ENCODE measurements around the gene CHST8. TPM values are rescaled to one million over a fixed set of nuclear protein-coding genes. Genes with fewer than 3 reads are reported as not detected.

The CHST8 gene
- total and polyA plus RNA-seq, 2 of the 13 experiments (the other 11 are each of a cell fraction or from before 2014, with no cell fraction given): not detected

DNA sequence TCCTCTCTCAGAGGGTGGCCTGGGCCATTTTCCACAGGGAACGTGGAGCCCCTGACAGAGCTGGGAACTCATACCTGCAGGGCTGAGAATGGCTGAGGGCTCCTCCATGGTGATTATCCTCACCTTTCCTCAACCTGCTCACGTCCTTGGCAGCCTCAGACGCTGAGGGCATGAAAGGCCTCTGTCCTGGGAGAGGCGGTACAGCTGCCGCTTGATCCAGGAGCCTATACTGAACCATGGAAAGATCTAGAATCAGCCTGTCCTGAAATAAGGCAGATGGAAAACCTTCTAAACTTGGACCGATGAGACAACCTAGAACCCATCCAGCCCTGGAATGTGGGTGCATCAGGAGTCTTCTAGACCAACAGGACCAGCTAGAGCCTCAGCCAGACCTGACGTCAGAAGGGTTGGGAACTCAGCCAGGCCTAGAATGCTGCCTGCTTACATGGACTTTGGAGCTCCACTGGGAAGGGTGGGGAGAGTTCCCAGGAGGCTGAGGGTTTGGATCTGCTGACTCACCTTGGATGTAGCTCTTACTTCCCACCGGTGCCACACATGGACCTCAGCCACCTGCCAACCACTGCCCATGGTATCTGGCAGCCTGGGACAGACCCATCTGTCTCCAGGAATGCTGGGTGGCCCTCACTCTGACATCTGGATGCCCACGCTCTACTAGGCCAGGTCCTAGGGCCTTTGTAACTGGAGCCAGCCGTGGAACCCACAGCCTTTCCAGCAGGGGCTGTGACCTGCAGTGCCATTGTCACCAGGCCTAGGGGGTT is 182.5 kb downstream of the CHST8 start (continued):
- no peak for TF ChIP-seq GPN1 (CRISPR knock-in tag; IDR thresholded peaks at IDR 0.05; ENCODE audit: borderline replicate concordance)
- TF ChIP-seq CENPT (CRISPR knock-in tag; IDR thresholded peaks at IDR 0.05; ENCODE audit: low read depth): no peak
- no peak for TF ChIP-seq ADNP (CRISPR knock-in tag; IDR thresholded peaks at IDR 0.05)
- TF ChIP-seq PAF1 (CRISPR knock-in tag; IDR thresholded peaks at IDR 0.05): no peak
- TF ChIP-seq FOXJ3 (CRISPR knock-in tag; IDR thresholded peaks at IDR 0.05; ENCODE audit: borderline replicate concordance): no peak
- TF ChIP-seq TAF1 (CRISPR knock-in tag; IDR thresholded peaks at IDR 0.05): peak; percentile 30; the same call in 1 of the 2 replicates
- TF ChIP-seq ZSCAN21 (CRISPR knock-in tag; IDR thresholded peaks at IDR 0.05; ENCODE audit: borderline replicate concordance): peak; percentile 64; the same call in 1 of the 2 replicates
- TF ChIP-seq PHB2 (IDR thresholded peaks at IDR 0.05; ENCODE audit: partially characterized antibody): no peak
- no peak for TF ChIP-seq KDM3A (CRISPR knock-in tag; IDR thresholded peaks at IDR 0.05; ENCODE audit: low read depth)
- TF ChIP-seq, protein P1, sequence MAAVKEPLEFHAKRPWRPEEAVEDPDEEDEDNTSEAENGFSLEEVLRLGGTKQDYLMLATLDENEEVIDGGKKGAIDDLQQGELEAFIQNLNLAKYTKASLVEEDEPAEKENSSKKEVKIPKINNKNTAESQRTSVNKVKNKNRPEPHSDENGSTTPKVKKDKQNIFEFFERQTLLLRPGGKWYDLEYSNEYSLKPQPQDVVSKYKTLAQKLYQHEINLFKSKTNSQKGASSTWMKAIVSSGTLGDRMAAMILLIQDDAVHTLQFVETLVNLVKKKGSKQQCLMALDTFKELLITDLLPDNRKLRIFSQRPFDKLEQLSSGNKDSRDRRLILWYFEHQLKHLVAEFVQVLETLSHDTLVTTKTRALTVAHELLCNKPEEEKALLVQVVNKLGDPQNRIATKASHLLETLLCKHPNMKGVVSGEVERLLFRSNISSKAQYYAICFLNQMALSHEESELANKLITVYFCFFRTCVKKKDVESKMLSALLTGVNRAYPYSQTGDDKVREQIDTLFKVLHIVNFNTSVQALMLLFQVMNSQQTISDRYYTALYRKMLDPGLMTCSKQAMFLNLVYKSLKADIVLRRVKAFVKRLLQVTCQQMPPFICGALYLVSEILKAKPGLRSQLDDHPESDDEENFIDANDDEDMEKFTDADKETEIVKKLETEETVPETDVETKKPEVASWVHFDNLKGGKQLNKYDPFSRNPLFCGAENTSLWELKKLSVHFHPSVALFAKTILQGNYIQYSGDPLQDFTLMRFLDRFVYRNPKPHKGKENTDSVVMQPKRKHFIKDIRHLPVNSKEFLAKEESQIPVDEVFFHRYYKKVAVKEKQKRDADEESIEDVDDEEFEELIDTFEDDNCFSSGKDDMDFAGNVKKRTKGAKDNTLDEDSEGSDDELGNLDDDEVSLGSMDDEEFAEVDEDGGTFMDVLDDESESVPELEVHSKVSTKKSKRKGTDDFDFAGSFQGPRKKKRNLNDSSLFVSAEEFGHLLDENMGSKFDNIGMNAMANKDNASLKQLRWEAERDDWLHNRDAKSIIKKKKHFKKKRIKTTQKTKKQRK (IDR thresholded peaks at IDR 0.05; ENCODE audit: low read length): no peak
- no peak for TF ChIP-seq ZNF891 (CRISPR knock-in tag; IDR thresholded peaks at IDR 0.05)
- TF ChIP-seq ZKSCAN5 (CRISPR knock-in tag; IDR thresholded peaks at IDR 0.05): no peak
- TF ChIP-seq ZNF446 (CRISPR knock-in tag; IDR thresholded peaks at IDR 0.05): no peak
- TF ChIP-seq, protein P2, sequence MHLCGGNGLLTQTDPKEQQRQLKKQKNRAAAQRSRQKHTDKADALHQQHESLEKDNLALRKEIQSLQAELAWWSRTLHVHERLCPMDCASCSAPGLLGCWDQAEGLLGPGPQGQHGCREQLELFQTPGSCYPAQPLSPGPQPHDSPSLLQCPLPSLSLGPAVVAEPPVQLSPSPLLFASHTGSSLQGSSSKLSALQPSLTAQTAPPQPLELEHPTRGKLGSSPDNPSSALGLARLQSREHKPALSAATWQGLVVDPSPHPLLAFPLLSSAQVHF (CRISPR knock-in tag; IDR thresholded peaks at IDR 0.05): no peak
- no peak for TF ChIP-seq ZNF180 (CRISPR knock-in tag; IDR thresholded peaks at IDR 0.05; ENCODE audit: borderline replicate concordance, low read depth)
- TF ChIP-seq, protein P3, sequence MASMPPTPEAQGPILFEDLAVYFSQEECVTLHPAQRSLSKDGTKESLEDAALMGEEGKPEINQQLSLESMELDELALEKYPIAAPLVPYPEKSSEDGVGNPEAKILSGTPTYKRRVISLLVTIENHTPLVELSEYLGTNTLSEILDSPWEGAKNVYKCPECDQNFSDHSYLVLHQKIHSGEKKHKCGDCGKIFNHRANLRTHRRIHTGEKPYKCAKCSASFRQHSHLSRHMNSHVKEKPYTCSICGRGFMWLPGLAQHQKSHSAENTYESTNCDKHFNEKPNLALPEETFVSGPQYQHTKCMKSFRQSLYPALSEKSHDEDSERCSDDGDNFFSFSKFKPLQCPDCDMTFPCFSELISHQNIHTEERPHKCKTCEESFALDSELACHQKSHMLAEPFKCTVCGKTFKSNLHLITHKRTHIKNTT (CRISPR knock-in tag; IDR thresholded peaks at IDR 0.05): no peak
- no peak for TF ChIP-seq ARHGAP35 (CRISPR knock-in tag; IDR thresholded peaks at IDR 0.05; ENCODE audit: borderline replicate concordance)
- no peak for TF ChIP-seq IRF2 (CRISPR knock-in tag; IDR thresholded peaks at IDR 0.05)
- TF ChIP-seq CENPX (CRISPR knock-in tag; IDR thresholded peaks at IDR 0.05): no peak
- TF ChIP-seq EEA1 (CRISPR knock-in tag; IDR thresholded peaks at IDR 0.05; ENCODE audit: borderline replicate concordance): no peak
- no peak for TF ChIP-seq ZNF207 (IDR thresholded peaks at IDR 0.05; ENCODE audit: borderline replicate concordance)
- no peak for TF ChIP-seq KLF11 (CRISPR knock-in tag; IDR thresholded peaks at IDR 0.05)
- TF ChIP-seq SP140L (CRISPR knock-in tag; IDR thresholded peaks at IDR 0.05; ENCODE audit: borderline replicate concordance): no peak
- TF ChIP-seq, protein P4, sequence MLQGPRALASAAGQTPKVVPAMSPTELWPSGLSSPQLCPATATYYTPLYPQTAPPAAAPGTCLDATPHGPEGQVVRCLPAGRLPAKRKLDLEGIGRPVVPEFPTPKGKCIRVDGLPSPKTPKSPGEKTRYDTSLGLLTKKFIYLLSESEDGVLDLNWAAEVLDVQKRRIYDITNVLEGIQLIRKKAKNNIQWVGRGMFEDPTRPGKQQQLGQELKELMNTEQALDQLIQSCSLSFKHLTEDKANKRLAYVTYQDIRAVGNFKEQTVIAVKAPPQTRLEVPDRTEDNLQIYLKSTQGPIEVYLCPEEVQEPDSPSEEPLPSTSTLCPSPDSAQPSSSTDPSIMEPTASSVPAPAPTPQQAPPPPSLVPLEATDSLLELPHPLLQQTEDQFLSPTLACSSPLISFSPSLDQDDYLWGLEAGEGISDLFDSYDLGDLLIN (CRISPR knock-in tag; IDR thresholded peaks at IDR 0.05; ENCODE audit: borderline replicate concordance): no peak
- TF ChIP-seq ZNF615 (CRISPR knock-in tag; IDR thresholded peaks at IDR 0.05; ENCODE audit: borderline replicate concordance): no peak

All from HepG2 (cell line).